UCSD-AML1 (cell line): ENCODE data around the gene CIAO3.
"Not testable (repeated sequence)": the region's sequence is repeated elsewhere in the genome, so short reads cannot be mapped to it uniquely, and the experiment has no call there.

Source experiments
- DNase-seq: peaks from one replicate; lab custom pipeline; 2025; ENCODE audit not compliant: unreplicated experiment; lab: John Stamatoyannopoulos, UW

Gene CIAO3

GRCh38 chr16:776298-776697 is 35.5 kb upstream of the CIAO3 start:
- DNase-seq, result not testable (repeated sequence)

GRCh38 chr16:775236-775796 is 34.5 kb upstream of the CIAO3 start:
- no peak for DNase-seq

- no peak for DNase-seq
These were observed 33.5 kb upstream of the CIAO3 start for GRCh38 chr16:774086-775001.

DNA sequence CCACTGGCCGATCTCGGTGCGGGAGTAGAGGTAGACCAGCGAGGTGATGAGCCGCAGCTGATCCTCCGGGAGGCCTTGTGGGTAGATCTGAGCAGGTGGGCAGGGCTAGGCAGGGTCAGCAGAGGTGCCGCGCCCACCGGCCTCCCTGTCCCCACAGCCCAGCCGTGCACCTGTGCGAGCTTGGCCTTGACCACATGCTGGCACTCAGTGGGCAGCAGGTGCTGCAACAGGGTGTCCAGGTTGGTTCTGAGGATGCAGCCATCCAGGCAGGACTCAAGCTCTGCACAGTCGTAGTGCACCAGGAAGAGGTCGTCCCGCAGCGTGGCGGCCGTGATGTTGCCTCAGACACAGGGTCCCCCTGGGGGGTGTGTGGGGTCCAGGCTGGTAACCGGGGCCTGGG is 32.2 kb upstream of the CIAO3 start:
- no peak for DNase-seq

GRCh38 chr16:770411-770810 is 29.6 kb upstream of the CIAO3 start:
- no peak for DNase-seq

- no peak for DNase-seq
These were observed 29.1 kb upstream of the CIAO3 start for GRCh38 chr16:769934-770333.

- no peak for DNase-seq
These were observed 28.5 kb upstream of the CIAO3 start for GRCh38 chr16:769184-769784.

GRCh38 chr16:768428-768827 is 27.6 kb upstream of the CIAO3 start:
- no peak for DNase-seq

DNA sequence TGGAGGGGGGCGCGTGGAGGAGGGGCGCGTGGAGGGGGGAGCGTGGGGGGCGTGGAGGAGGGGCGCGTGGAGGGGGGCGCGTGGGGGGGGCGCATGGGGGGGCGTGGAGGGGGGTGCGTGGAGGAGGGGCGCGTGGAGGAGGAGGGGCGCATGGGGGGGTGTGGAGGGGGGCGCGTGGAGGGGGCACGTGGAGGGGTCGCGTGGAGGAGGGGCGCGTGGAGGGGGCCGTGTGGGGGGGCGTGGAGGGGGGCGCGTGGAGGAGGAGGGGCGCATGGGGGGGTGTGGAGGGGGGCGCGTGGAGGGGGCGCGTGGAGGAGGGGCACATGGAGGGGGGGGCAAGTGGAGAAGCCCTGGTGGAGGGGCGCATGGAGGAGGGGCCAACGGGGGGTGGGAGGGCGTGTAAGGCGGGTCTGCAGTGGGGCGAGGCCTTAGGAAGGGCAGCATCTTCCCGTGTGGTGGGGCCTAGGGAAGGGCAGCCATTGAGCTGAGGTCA is 27.0 kb upstream of the CIAO3 start:
- DNase-seq, result no peak

DNA sequence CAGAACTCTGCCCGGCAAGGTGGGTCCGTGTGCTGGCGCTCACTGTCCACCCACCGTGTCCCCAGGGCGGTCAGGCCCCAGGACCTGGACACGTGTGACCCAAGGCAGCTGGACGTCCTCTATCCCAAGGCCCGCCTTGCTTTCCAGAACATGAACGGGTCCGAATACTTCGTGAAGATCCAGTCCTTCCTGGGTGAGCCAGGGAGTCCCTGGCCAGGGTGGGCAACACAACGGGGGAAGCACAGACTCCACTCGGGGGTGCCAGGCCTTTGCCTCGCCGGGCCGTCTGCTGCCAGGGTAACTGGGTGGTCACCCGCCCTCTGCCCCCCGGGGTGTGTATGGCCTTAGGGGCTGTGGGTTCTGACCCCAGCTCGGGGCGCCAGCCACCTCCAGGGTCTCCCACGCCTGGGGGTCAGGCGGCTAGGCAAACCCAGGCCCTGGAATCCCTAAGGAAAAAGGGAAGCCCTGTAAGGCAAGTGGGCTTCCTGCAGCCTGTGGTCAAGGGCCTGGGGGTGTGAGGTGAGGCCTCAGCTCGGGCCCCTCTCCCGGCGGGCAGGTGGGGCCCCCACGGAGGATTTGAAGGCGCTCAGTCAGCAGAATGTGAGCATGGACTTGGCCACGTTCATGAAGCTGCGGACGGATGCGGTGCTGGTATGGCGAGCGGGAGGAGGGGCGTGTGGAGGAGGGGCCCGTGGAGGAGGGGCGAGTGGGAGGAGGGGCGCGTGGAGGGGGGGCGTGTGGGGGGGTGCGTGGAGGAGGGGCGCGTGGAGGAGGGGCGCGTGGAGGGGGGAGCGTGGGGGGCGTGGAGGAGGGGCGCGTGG is 26.2 kb upstream of the CIAO3 start:
- DNase-seq, result no peak

GRCh38 chr16:766008-766819 is 25.4 kb upstream of the CIAO3 start:
- DNase-seq, result no peak

- no peak for DNase-seq
These were observed 24.7 kb upstream of the CIAO3 start for GRCh38 chr16:765488-765865.

- DNase-seq, result no peak
These were observed 24.2 kb upstream of the CIAO3 start for GRCh38 chr16:764848-765487.

GRCh38 chr16:764184-764750 is 23.5 kb upstream of the CIAO3 start:
- DNase-seq, result no peak

- DNase-seq, result no peak
These were observed 22.8 kb upstream of the CIAO3 start for GRCh38 chr16:763369-764183.

DNA sequence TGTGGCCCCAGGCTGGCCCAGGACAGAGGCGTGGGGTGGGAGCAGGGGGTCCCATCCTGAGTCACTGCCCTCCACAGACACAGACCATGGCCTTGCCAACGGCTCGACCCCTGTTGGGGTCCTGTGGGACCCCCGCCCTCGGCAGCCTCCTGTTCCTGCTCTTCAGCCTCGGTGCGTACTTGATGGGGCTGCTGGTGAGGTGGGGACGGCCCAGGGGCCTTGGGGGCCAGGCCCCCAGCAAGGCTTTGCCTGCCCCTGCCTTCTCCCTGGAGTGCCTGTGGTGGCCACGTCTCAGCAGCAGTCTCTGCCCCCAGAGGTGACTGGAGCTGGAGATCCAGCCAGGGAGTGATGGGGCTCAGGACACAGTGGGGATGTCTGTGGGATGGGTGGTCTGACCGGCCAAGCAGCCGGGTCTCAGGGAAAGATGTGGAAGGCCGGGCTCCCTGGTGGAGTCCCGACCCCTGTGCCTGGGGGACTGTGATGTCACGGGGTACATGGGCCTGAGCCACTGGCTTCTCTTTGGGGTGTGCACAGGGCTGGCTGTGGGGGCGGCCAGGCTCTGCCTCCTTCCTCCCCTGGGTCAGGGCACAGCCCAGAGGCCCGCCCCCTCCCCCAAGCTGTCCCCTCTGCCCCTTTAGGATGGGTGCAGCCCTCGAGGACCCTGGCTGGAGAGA is 21.9 kb upstream of the CIAO3 start:
- DNase-seq, result no peak

DNA sequence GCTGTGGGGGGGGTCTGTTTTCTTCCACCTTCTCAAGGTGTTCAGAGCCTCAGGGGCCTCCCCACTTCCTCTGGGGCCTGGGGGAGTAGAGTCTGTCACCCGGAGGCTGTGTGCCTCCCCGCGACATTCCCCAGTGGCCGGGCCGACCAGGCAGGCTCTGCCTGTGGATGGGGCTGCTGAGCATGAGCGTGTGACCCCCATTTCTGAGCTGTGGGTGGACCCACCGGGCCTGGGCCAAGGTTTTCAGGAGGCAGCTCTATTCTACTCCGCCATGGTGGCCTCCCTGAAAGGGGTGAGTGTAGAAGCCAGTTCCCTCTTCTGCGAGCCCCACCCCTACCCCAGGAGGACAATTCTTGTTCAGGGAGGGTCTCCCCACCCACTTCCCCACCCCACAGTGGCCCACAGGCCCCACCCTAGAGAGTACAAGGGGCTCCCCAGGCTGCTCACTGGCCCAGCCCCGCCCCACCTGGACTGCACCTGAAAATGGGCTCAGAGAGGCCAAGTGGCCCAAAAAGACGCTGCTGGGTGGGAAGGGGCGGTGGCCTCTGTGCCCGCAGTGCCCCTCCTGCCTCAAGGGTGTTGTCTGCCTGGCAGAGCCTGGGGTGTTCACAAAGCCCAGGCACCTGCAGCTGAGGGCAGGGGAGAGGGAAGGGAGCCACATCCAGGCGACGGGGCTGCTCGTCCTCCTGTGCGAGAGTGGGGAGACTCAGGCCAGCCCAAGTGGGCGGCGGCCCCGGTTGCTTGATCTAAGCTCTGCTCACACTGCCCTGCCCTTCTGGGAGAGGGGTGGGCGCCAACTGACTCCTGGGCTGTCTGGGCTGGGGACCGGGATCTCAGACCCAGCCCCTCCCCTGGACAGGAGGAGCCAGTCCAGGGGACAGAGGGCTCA is 21.1 kb upstream of the CIAO3 start:
- DNase-seq, result no peak
